ENCODE measurements around the gene C11orf24.
A peak's percentile ranks its signal among the peaks of the same experiment; 100 is the strongest.
"Not testable (repeated sequence)": the region's sequence is repeated elsewhere in the genome, so short reads cannot be mapped to it uniquely, and the experiment has no call there.

The C11orf24 gene

GRCh38 chr11:68271781-68272608, at the start of gene C11orf24:
Gene C11orf24, minus strand, starts transcription at chr11:68271973. Its CDS starts 8,206 bp downstream, at chr11:68263767.
- peak; percentile 92 to 95 for DNase-seq

GRCh38 chr11:68317147-68317785, 45.5 kb upstream of the C11orf24 start:
- no peak for DNase-seq

- DNase-seq, result no peak
These were observed 43.6 kb upstream of the C11orf24 start for GRCh38 chr11:68315171-68315920.

- no peak for DNase-seq
These were observed 42.7 kb upstream of the C11orf24 start for GRCh38 chr11:68314203-68315170.

GRCh38 chr11:68313574-68314202, 41.9 kb upstream of the C11orf24 start:
- DNase-seq, result no peak

GRCh38 chr11:68312780-68313573, 41.2 kb upstream of the C11orf24 start:
- DNase-seq, result no peak

- no peak for DNase-seq
These were observed 40.5 kb upstream of the C11orf24 start, which contains the start of gene LRP5 for GRCh38 chr11:68312117-68312779. Gene LRP5, plus strand, starts transcription at chr11:68312591. Its CDS starts 124 bp downstream, at chr11:68312715.

- no peak for DNase-seq
These were observed 39.7 kb upstream of the C11orf24 start for GRCh38 chr11:68311160-68312116.

- DNase-seq, result no peak
These were observed 37.9 kb upstream of the C11orf24 start for GRCh38 chr11:68309621-68310185.

- no peak for DNase-seq
These were observed 36.3 kb upstream of the C11orf24 start for GRCh38 chr11:68308068-68308467.

GRCh38 chr11:68306636-68307035, 34.9 kb upstream of the C11orf24 start:
- no peak for DNase-seq

- DNase-seq, result no peak
These were observed 32.4 kb upstream of the C11orf24 start for GRCh38 chr11:68303982-68304780.

GRCh38 chr11:68303083-68303482, 31.3 kb upstream of the C11orf24 start:
- DNase-seq, result no peak

GRCh38 chr11:68302670-68303069, 30.9 kb upstream of the C11orf24 start:
- DNase-seq, result no peak

GRCh38 chr11:68302256-68302655, 30.5 kb upstream of the C11orf24 start:
- DNase-seq, result no peak

- no peak for DNase-seq
These were observed 28.5 kb upstream of the C11orf24 start for GRCh38 chr11:68300076-68300830.

- DNase-seq, result not testable (repeated sequence)
These were observed 27.7 kb upstream of the C11orf24 start for GRCh38 chr11:68299517-68299879.
